Measurements from ENCODE around the gene USP33.
A peak's percentile ranks its signal among the peaks of the same experiment; 100 is the strongest.
"Not testable (repeated sequence)": the region's sequence is repeated elsewhere in the genome, so short reads cannot be mapped to it uniquely, and the experiment has no call there.

Gene USP33

DNA sequence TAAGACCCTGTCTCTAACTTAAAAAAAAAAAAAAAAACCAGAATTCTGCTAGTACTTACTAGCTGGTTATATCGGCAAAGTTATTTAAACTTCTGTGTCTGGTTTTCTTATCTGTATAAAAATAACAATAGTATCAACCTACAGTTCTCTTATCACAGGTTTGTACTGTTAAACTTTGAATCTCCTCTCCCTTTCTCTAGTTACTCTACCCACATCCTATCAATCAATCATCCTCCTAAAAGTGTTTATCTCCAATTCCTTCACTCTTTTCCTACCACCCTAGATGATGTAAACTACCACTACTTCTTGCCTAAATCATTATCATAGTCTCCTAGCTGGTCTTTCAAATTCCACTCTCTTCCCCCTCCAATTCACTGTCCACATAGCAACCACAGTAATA, 27.6 kb downstream of the USP33 start:
- DNase-seq = no peak

GRCh38 chr1:77725706-77726105, 33.9 kb downstream of the USP33 start:
- no peak for DNase-seq

DNA sequence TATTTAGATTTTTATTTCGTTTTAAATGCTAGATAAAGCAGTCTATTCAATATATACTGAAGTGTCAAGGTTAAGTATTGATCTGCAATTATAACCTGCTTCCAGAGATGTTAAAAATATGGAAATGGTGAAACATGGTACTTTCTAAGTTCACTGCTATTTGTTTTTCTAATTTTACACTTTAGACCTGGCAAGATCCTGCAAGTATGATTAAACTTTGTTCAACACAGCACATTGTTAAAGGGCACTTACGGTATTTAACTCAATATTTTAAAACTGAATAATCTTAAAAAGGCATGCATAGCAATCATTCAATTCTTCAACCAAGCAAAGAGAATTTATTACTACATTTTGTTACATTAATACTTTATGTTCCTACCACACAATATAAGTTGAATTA, 41.5 kb downstream of the USP33 start:
- no peak for DNase-seq

- no peak for DNase-seq
These were observed 43.6 kb downstream of the USP33 start for GRCh38 chr1:77716065-77716464.

- DNase-seq = no peak
These were observed 49.9 kb downstream of the USP33 start for GRCh38 chr1:77709727-77710126.

GRCh38 chr1:77706321-77706720, 53.3 kb downstream of the USP33 start:
- DNase-seq = no peak

GRCh38 chr1:77704736-77705135, 54.9 kb downstream of the USP33 start:
- no peak for DNase-seq

DNA sequence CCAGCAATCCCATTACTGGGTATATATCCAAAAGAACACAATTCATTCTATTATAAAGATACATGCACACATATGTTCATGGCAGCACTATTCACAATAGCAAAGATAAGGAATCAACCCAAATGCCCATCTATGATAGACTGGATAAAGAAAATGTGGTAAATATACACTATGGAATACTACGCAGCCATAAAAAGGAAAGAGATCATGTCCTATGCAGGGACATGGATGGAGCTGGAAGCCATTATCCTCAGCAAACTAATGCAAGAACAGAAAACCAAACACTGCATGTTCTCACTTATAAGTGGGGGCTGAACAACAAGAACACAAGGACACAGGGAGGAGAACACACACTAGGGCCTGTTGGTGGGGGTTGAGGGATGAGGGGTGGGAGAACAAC, 60.0 kb downstream of the USP33 start:
- DNase-seq = not testable (repeated sequence)

DNA sequence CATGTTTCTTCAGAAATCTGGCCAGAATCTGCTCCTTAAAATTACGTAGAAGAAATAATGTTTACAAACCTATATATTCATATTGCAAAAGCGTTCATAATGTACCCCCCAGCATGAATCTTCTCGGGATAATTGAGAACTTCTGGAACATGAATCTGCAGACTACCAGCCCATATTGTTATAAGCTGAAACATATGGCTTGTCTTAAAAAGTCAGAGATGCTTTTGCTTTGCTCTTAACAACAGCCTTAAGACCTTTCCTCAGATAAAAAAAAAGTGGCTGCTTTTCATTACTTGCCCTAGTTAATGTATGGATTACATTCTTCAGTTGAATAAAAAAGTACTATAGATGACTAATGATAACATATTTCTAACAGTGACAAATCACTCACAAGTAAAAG, 62.2 kb downstream of the USP33 start:
- DNase-seq = no peak

DNA sequence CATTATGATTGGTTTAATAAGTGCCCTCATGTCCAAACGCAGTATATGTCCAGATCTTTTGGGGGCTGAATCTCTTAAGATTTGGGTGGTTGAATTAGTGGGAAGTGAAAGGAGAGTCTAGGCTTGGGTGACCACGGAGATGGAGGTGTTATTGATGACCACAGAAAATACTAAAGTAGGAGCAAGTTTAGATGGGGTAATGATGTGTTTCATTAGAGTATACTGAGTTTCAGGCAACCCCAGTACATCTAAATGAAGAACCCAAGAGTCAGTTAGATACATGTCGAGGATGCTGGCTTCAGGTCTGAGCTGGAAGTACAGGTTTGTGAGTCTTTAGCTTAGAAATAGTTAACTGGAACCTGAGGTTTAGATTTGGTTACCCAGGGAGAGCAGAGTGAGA, 70.7 kb downstream of the USP33 start:
- no peak for DNase-seq

DNA sequence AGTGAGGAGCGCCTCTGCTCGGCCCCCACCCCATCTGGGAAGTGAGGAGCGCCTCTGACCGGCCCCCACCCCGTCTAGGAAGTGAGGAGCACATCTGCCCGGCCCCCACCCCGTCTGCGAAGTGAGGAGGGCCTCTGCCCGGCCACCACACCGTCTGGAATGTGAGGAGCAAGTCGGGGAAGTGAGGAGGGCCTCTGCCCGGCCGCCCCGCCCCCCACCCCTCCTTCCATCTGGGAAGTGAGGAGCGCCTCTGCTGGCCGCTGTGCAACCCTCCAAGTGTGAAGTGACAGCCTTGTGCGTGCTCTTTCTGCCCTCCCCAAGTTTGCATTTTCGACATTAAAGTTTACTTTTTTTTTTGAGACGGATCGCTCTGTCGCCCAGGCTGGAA, 72.1 kb downstream of the USP33 start:
- no peak for DNase-seq

DNA sequence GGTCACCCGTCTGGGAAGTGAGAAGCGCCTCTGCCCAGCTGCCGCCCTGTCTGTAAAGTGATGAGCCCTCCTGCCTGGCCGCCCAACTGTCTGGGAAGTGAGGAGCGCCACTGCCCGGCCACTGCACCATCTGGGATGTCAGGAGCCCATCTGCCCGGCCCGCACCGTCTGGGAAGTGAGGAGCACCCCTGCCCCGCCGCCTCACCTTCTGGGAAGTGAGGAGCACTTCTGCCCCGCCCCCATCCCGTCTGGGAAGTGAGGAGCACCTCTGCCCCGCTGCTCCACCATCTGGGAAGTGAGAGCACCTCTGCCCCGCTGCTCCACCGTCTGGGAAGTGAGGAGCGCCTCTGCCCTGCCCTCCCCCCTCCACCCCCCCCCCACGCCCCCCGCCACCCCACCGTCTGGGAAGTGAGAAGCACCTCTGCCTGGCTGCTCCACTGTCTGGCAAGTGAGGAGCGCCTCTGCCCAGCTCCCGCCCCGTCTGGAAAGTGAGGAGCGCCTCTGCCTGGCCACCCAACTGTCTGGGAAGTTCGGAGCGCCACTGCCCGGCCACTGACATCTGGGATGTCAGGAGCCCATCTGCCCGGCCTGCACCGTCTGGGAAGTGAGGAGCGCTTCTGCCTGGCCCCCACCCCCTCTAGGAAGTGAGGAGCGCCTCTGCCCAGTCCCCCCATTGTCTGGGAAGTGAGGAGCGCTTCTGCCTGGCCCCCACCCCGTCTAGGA, 72.7 kb downstream of the USP33 start:
- DNase-seq = no peak

- DNase-seq = peak; percentile 93
These were observed 76.2 kb downstream of the USP33 start for GRCh38 chr1:77683160-77684148.

DNA sequence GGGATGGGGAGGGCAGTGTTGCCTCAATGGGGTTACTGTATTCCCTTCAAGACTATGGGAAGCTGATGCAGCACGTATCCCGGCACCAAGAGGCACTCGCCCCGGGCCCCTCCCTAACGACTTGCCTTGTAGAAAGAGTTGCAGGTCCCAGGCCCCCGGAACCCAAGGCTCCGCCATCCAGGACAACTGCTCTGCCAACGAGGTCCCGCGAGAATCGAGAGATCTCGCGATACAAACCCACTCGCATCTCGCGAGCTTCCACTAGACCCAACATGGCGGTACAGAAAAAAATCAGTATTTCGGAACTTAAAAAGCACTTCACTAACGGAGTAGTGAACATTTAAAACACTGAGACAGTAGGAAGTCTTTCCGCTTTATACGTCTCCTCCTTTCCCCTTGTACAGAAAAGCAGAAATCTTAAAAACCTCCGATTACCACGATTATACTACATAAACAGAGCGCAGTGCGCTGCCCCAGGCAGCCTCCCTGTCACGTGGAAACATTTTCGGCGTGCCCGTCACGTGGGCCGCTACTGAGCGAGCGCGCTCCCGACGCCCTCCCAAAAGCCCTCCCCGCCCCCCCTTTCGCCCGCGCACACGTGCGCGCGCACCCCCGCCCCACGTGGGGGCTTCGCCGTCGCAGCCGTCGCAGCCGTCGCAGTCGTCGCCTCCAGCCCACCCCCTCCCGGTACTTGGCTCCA, 77.0 kb downstream of the USP33 start, which contains the start of gene ZZZ3:
ZZZ3 (minus strand) TSS at position 199 of the 700 bp plus-strand sequence. CDS start 49,304 bp downstream, outside the sequence.
- peak; percentile 92 for DNase-seq

GRCh38 chr1:77680173-77680572, 79.5 kb downstream of the USP33 start:
- DNase-seq = no peak

DNA sequence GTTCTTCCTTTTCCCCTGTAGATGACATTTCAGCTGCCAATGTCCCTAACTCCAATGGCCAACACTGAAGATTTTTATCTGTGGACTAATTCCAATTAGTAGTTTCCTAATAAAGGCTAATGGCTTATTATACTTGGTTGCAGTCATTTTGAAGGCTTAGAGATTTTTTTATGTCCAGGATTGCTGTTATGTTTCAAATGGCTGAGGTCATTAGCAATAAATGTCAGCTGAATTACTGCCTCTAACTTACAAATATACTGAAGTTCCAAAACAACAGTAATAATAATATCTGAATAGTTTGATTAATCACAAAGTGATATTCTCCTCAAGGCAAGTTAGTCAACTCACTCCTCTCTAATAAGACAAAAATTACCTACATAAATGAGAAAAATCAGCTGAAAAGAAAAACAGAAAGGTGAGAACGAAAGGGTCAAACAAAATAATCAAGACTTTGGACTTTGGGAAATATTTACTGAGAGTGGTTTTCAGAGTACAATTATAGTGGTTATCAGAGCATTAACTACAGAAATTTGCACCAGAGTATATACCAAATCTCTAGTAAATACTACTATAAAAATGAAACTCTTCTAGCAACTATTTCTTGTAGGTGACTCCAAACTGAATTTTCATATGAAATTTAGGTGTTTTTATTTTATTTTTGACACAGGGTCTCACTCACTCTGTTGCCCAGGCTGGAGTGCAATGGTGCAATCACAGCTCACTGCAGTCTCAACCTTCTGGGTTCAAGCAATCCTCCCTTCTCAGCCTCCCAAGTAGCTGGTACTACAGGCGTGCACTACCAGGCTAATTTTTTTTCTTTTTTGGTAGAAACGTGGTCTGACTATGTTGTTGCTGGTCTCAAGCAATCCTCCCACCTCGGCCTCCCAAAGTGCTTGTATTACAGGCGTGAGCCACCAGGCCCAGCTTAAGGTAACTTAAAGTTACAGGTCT, 80.7 kb downstream of the USP33 start:
- DNase-seq = no peak

- not testable (repeated sequence) for DNase-seq
These were observed 84.8 kb downstream of the USP33 start for GRCh38 chr1:77674807-77675206.

- no peak for DNase-seq
These were observed 85.8 kb downstream of the USP33 start for GRCh38 chr1:77673716-77674355.

DNA sequence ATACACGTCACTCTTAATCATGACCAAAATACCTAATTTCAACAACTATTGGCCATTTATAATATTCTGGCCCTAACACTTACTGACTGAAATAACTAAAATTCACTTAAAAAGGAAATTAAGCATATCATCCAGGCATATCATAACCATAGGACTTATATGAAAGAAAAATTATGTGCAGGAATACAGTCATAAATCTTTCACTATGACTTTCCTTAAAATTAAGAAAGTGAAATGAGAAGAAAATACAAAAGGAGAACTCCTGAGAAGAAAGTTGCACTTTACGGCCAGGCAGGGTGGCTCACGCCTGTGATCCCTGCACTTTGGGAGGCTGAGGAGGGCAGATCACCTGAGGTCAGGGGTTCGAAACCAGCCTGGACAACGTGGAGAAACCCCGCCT, 86.6 kb downstream of the USP33 start:
- no peak for DNase-seq

DNA sequence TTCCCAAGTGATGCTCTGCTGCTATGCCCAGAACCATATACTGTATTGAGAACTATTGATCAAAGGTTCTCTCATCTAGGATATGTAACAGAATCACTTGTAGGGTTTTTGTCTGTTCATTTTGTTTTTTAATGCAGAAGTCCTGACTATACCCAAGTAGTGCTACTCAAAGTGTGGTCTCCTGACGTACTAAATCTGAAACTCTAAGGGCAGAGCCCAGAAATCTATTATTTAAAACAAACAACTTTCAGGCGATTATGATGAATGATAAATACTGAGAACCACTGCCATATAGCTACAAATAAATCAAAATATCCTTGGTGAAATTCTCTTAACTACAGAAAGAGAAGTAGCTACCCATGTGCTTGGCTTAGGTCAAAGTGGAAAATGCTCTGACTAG, 87.3 kb downstream of the USP33 start:
- DNase-seq = no peak

- no peak for DNase-seq
These were observed 87.8 kb downstream of the USP33 start for GRCh38 chr1:77671836-77672235.

DNA sequence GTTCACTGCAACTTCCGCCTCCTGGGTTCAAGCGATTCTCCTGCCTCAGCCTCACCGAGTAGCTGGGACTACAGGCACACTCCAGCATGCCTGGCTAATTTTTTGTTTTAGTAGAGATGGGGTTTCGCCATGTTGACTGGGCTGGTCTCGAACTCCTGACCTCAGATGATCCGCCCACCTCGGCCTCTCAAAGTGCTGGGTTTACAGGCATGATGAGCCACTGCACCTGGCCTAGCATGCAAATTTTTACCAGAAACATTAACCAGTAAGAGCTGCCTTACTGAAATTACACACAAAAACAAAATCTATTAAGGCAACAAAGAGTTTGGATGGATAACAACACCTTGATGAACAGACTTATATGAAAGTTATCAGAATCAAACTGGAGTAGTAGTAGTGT, 89.3 kb downstream of the USP33 start:
- DNase-seq = no peak

Data from NCI-H69 (cell line).